Fibroblast of the aortic adventitia (primary cell): Measurements from ENCODE around the gene PTGES2. TPM values are rescaled to one million over a fixed set of nuclear protein-coding genes. Genes with fewer than 3 reads are reported as not detected.
A peak's percentile ranks its signal among the peaks of the same experiment; 100 is the strongest.

ENCODE experiments used
- DNase-seq: peaks from one replicate; pipeline ENCODE4 v3.0.0-alpha.2; 2010; ENCODE audit warnings: low read depth
- H3K4me3 ChIP-seq: 2 replicates; pipeline ENCODE4 v1.5.1; 2011; ENCODE audit warnings: low read depth, mild to moderate bottlenecking, control low read depth, low read length, moderate library complexity
- total RNA-seq: library from RNA; depleted of rRNA; stranded (reverse); fragments of >200 nt; gene quantifications from 2 replicates; pipeline ENCODE4 v1.2.3, GENCODE V29; 2012; ENCODE audit warnings: low replicate concordance
- TF ChIP-seq, protein P1 (sequence below): IDR thresholded peaks from 2 replicates; pipeline ENCODE4 v1.5.1; 2011; ENCODE audit warnings: mild to moderate bottlenecking, low read length, control low read depth, inconsistent platforms; ENCODE audit not compliant: insufficient read depth

PTGES2 gene
- total RNA-seq, 1 donor: 40.8 TPM

DNA sequence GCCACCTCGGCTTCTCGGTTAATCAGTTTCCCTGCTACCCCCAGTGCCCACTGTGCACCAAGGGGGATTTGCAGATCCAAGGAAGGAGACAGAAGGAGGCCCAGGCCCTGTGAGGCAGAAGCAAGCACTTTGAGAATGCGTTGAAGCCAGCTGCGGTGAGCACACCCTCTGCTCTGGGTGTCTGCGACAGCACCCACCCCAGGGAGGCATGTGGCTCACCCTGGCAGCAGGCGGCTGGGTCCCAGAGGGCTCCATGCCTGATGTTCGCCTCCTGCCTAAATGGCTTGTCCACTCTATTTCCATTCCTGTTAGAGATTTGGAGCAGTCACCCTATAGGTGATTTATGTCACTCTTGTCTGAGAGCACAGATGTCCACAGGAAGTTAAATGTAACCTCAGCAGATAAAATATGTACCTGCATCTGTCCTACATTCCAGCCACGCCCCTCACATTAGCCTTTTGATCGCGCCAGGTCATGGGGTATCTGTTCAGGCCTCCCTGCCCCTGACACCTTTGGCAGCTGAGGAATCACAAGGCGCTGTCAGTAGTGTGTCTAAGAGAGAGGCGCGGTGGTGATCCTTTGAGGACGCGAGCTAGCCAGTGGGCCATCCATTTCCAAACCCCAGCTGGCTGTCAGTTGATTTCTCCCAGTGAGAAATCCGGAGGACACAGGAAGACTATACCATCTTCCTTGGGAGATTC lies 28.1 kb downstream of the PTGES2 start:
- DNase-seq: no peak
- peak overlapping the region; percentile 75 for H3K4me3 ChIP-seq
- TF ChIP-seq, protein P1, sequence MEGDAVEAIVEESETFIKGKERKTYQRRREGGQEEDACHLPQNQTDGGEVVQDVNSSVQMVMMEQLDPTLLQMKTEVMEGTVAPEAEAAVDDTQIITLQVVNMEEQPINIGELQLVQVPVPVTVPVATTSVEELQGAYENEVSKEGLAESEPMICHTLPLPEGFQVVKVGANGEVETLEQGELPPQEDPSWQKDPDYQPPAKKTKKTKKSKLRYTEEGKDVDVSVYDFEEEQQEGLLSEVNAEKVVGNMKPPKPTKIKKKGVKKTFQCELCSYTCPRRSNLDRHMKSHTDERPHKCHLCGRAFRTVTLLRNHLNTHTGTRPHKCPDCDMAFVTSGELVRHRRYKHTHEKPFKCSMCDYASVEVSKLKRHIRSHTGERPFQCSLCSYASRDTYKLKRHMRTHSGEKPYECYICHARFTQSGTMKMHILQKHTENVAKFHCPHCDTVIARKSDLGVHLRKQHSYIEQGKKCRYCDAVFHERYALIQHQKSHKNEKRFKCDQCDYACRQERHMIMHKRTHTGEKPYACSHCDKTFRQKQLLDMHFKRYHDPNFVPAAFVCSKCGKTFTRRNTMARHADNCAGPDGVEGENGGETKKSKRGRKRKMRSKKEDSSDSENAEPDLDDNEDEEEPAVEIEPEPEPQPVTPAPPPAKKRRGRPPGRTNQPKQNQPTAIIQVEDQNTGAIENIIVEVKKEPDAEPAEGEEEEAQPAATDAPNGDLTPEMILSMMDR: no peak

DNA sequence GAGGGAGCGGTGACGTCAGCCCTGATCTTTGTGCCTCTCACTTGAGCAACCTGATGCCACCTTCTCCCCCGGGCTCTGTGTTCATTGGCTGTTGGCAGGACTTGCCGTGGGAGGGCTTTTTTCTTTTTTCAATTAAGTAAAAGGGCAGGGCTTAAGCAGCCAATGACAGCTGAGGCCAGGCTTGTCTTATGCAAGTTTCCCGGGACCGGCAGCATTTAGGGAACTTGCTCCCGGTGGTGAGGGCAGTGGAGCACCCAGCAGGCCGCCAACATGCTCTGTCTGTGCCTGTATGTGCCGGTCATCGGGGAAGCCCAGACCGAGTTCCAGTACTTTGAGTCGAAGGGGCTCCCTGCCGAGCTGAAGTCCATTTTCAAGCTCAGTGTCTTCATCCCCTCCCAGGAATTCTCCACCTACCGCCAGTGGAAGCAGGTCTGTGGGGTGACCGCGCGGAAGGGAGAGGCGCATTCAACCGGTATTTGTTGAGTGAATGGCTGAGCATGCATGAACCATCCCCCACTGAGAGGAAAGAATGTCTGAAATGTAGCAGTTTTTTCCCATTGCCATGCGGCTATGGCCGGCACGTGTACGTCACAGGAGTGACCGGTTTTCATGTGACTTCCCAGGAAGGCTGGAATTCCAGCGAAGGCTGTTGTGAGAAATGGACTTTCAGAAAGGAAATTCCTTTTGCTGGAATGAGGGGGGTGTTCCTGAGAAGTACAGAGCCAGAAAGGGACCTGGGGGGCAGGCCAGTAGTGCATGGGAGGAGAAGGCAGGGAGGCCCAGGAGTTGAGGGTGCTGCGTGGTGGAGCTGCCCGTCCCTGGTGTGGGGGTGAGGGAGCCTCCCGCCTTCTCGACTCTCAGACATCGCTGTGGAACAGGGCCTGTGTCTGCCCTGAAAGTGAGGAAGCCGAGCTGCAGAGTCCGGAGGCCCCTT lies 29.0 kb downstream of the PTGES2 start:
- H3K4me3 ChIP-seq: peak overlapping the region; percentile 75
- peak; percentile 97 for DNase-seq
- TF ChIP-seq, protein P1: no peak

DNA sequence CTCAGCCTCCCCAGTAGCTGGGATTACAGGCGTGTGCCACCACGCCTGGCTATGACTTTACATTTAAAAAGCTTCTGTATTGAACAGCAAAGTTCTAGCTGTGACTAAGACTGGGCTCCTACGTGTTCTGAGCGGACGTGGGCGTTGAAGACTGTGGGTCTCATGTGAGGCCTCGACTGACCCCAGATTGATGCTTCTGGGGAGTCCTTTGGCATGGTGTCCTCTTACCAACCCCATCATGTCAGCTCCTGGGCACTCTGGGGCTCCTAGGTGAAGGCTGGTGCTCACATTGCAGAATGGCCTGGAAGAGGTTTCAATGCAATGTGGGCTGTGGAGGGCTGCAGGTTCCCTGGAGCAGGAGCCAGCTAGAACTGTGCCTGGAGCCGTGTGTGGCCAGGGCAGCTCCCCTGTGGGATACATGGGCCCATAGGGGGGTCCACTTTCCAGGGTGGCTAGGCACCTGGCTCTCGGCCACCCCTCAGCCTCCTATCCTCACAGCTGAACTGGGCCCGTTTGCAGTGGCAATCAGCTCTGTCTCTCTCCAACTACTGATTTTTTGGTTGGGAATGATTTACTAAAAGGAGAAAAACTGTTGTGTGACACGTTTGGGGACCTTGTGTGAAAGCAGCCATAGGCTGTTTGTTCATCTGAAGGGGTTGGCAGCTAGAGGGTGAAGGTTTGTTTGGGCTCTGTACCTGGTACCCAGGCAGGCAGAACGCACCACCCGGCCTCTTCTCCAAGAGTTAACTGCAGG lies 29.8 kb downstream of the PTGES2 start:
- TF ChIP-seq, protein P1: no peak
- H3K4me3 ChIP-seq: peak overlapping the region; percentile 75
- DNase-seq: no peak

DNA sequence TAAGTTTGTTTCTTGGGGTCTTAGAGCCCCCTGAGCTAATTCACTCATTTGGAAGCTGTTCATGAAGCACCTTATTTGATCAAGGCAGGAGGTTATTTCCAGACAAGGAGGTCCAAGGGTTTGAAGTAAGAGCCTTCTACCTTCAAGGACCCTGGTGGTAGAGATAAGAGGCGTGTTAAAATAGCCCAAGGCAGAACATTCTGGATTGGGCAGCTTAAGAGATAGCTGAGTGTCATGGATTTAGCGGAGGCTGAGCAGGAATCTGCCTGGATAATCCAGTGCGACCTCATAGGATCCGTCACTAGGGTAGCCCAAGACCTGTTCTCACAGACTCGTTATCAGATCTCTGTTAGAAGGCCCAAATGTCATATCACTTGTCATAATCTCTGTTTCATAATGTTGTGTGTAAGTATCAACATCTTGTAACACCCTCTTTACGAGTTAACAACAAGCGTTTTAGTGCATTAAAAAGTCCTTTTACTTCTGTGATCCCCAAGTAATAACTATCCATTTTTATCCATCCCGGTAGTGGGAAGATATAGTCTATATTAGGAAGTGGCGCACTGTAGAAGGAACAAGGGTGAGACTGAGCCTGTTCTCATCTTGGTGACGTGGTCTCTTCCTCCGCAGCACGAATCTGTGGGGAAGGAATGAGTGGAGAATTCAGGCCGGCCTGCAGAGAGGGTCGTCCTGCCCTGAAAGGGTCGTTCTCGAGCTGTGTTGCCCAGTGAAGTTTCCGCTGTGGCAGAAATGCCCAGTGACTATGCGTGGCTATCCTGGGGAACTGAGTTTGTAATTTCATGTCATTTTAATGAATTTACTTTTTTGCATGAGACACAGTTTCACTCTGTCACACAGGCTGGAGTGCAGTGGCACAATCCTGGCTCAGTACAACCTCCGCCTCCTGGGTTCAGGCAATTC lies 30.7 kb downstream of the PTGES2 start:
- no peak for DNase-seq
- no peak overlapping the region for H3K4me3 ChIP-seq
- TF ChIP-seq, protein P1: no peak

DNA sequence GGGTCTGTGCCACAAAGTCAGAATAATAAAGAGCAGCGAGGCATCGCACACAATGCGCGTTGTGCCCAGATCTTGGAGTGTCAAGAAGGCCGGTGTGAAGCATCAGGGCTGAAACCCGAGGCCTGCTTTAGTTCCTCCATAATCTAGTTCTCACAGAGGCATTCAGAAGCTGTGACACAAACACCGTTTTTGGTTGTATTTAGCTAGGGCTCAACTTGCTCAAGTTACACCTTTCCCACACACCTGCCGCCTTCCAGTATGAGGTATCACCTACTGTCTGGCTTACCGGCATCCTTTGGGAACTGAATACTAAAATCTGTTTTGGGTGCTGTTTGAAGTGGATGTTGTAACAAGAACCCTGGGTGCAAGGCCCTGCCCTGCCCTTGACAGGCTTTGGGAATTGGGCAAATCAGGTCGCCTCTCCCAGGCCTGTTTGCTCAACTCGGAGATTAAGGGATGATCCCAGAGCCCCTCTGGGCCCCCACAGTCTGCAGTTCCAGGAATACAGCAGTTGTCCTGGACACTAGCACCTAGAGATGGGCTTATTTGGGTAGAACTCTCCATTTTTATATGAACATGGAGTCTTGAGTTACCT lies 32.5 kb downstream of the PTGES2 start:
- peak overlapping the region; percentile 26 for H3K4me3 ChIP-seq
- DNase-seq: no peak
- TF ChIP-seq, protein P1: no peak
